Chondrocyte (in vitro differentiated cells): Measurements from ENCODE around the gene LPIN3. TPM values are rescaled to one million over a fixed set of nuclear protein-coding genes. Genes with fewer than 3 reads are reported as not detected.
A peak's percentile ranks its signal among the peaks of the same experiment; 100 is the strongest.

Experiments
- DNase-seq: peaks from one replicate; pipeline ENCODE4 v3.0.0; 2021; ENCODE audit warnings: mixed read lengths, low spot score
- H3K27ac Mint-ChIP-seq: one replicate; pipeline ENCODE4 v1.8.0; 2021; ENCODE audit warnings: mild to moderate bottlenecking, moderate library complexity, mixed read lengths; ENCODE audit not compliant: unreplicated experiment
- H3K27me3 Mint-ChIP-seq: 2 replicates; pipeline ENCODE4 v1.8.0; 2021; ENCODE audit warnings: low read depth, mixed read lengths
- H3K36me3 Mint-ChIP-seq: 2 replicates; pipeline ENCODE4 v1.8.0; 2021; ENCODE audit warnings: low read depth, mixed read lengths
- H3K4me1 Mint-ChIP-seq: 2 replicates; pipeline ENCODE4 v1.8.0; 2021; ENCODE audit warnings: low read depth, mild to moderate bottlenecking, mixed read lengths
- H3K4me3 Mint-ChIP-seq: one replicate; pipeline ENCODE4 v1.8.0; 2021; ENCODE audit warnings: mild to moderate bottlenecking, moderate library complexity, mixed read lengths; ENCODE audit not compliant: unreplicated experiment
- H3K9me3 Mint-ChIP-seq: 2 replicates; pipeline ENCODE4 v1.8.0; 2021; ENCODE audit warnings: low read depth, mixed read lengths
- CTCF ChIP-seq: fragments of 200-600 bp; sonication (generic); IDR thresholded peaks from 2 replicates; pipeline ENCODE4 v1.5.0; 2021; ENCODE audit warnings: antibody characterized with exemption, mild to moderate bottlenecking, moderate library complexity
- total RNA-seq: library from RNA; stranded (reverse); gene quantifications from 3 replicates; pipeline ENCODE4 v1.2.1, GENCODE V29; 2021

LPIN3 gene
- total RNA-seq, 1 donor from 2014 or later = 3.3 TPM

- Mint-ChIP-seq H3K4me3 (no peak overlapping the region), H3K36me3 (no peaks in the 10 kb centered on the region), H3K9me3 (no peaks in the 10 kb centered on the region), H3K27me3 (no peaks in the 10 kb centered on the region), H3K4me1 (peaks cover 20% of the 10 kb centered on the region), H3K27ac (peak overlapping the region; percentile 61)
- no peak for TF ChIP-seq CTCF
- no peak for DNase-seq
Measured at GRCh38 chr20:41334036-41334435, 6.6 kb upstream of the LPIN3 start.

- H3K9me3 Mint-ChIP-seq = no peaks in the 10 kb centered on the region
- H3K27me3 Mint-ChIP-seq = no peaks in the 10 kb centered on the region
- no peak overlapping the region for H3K27ac Mint-ChIP-seq
- H3K4me3 Mint-ChIP-seq = no peak overlapping the region
- H3K4me1 Mint-ChIP-seq = peaks cover 17% of the 10 kb centered on the region
- TF ChIP-seq CTCF = no peak
- DNase-seq = no peak
- H3K36me3 Mint-ChIP-seq = no peaks in the 10 kb centered on the region
Measured at GRCh38 chr20:41334443-41335421, 5.9 kb upstream of the LPIN3 start.

- Mint-ChIP-seq H3K4me3 (no peak overlapping the region), H3K4me1 (peaks cover 16% of the 10 kb centered on the region), H3K27me3 (no peaks in the 10 kb centered on the region), H3K9me3 (no peaks in the 10 kb centered on the region), H3K27ac (no peak overlapping the region), H3K36me3 (no peaks in the 10 kb centered on the region)
- TF ChIP-seq CTCF = no peak
- no peak for DNase-seq
Measured at GRCh38 chr20:41335591-41335990, 5.0 kb upstream of the LPIN3 start.

- no peaks in the 10 kb centered on the region for H3K36me3 Mint-ChIP-seq
- TF ChIP-seq CTCF = no peak
- DNase-seq = peak; percentile 48
Measured at GRCh38 chr20:41336711-41337492, 3.7 kb upstream of the LPIN3 start.

GRCh38 chr20:41339957-41340326 is 679 bp upstream of the LPIN3 start:
- Mint-ChIP-seq H3K9me3 (no peaks in the 10 kb centered on the region), H3K27me3 (no peaks in the 10 kb centered on the region), H3K27ac (peak overlapping the region; percentile 80), H3K4me1 (peaks cover 11% of the 10 kb centered on the region), H3K36me3 (no peaks in the 10 kb centered on the region), H3K4me3 (peak overlapping the region; percentile 75)
- peak; percentile 93 for DNase-seq
- peak; percentile 100 for TF ChIP-seq CTCF

More at GRCh38 chr20:41336711-41337492, 3.7 kb upstream of the LPIN3 start:
- Mint-ChIP-seq H3K27ac (no peak overlapping the region), H3K4me3 (no peak overlapping the region), H3K27me3 (no peaks in the 10 kb centered on the region), H3K9me3 (no peaks in the 10 kb centered on the region), H3K4me1 (peaks cover 11% of the 10 kb centered on the region)
